Spinal cord (tissue), 10 donors: ENCODE data around the gene CYP4A22. TPM values are rescaled to one million over a fixed set of nuclear protein-coding genes. Genes with fewer than 3 reads are reported as not detected.
A peak's percentile ranks its signal among the peaks of the same experiment; 100 is the strongest.
"Not testable (repeated sequence)": the region's sequence is repeated elsewhere in the genome, so short reads cannot be mapped to it uniquely, and the experiment has no call there.

Source experiments
- DNase-seq, 6 donors: peaks; one replicate each; pipeline versions ENCODE4 v3.0.0 to v3.0.0-alpha.2; 2013 to 2015; ENCODE audit warnings: low spot score in 6 of 6, low read depth in 4 of 6
- H3K27ac ChIP-seq: one replicate; pipeline ENCODE4 v1.5.1; 2013; ENCODE audit warnings: low read depth, low read length, control low read depth
- H3K27me3 ChIP-seq: one replicate; pipeline ENCODE4 v1.6.1; 2013; ENCODE audit warnings: low read length; ENCODE audit not compliant: control insufficient read depth, insufficient read depth
- H3K36me3 ChIP-seq: one replicate; pipeline ENCODE4 v1.6.1; 2013; ENCODE audit warnings: low read length; ENCODE audit not compliant: control insufficient read depth, insufficient read depth
- H3K4me1 ChIP-seq: one replicate; pipeline ENCODE4 v1.6.1; 2013; ENCODE audit warnings: low read length; ENCODE audit not compliant: control insufficient read depth, insufficient read depth
- H3K4me3 ChIP-seq: one replicate; pipeline ENCODE4 v1.5.1; 2013; ENCODE audit warnings: low read depth, low read length, control low read depth
- H3K9me3 ChIP-seq: one replicate; pipeline ENCODE4 v1.6.1; 2013; ENCODE audit warnings: low read length; ENCODE audit not compliant: control insufficient read depth, insufficient read depth
- WGBS: methylation state at CpG from one replicate; pipeline ENCODE4 v1.1.5; 2013; ENCODE audit warnings: missing lambda C conversion rate; ENCODE audit not compliant: insufficient coverage; 5-methylcytosine and 5-hydroxymethylcytosine counted together
- long read RNA-seq, 4 donors: transcript quantifications; one replicate each; lab custom pipeline, GENCODE V29; 2026
- polyA plus RNA-seq, 2 donors: library from polyadenylated mRNA; unstranded; fragments of 120-200 nt; gene quantifications; one replicate each; pipeline ENCODE4 v1.2.1, GENCODE V29; 2013; ENCODE audit not compliant: insufficient read length in 2 of 2
- total RNA-seq, 2 donors: library from RNA; depleted of rRNA in 1 of 2; stranded (reverse); fragments of 120-200 nt in 1 of 2; fragments of >200 nt in 1 of 2; gene quantifications; one replicate each; pipeline versions ENCODE4 v1.2.3 to v1.2.4, GENCODE V29; 2013 to 2014
- donor health status: healthy.

CYP4A22 gene, protein sequence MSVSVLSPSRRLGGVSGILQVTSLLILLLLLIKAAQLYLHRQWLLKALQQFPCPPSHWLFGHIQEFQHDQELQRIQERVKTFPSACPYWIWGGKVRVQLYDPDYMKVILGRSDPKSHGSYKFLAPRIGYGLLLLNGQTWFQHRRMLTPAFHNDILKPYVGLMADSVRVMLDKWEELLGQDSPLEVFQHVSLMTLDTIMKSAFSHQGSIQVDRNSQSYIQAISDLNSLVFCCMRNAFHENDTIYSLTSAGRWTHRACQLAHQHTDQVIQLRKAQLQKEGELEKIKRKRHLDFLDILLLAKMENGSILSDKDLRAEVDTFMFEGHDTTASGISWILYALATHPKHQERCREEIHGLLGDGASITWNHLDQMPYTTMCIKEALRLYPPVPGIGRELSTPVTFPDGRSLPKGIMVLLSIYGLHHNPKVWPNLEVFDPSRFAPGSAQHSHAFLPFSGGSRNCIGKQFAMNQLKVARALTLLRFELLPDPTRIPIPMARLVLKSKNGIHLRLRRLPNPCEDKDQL
- total RNA-seq: under 1 TPM in 1 of 2 donors, not detected in 1; 0.22 TPM
- 1 to 10 TPM in 1 of 2 donors, under 1 TPM in 1; 0.55 to 1.0 TPM for polyA plus RNA-seq
- long read RNA-seq, donor 1: 0 reads
- long read RNA-seq, donor 2: 0 reads
- long read RNA-seq, donor 3: 0 reads
- long read RNA-seq, donor 4: 0 reads

GRCh38 chr1:47137198-47137597 lies at the start of gene CYP4A22:
CYP4A22 (plus strand) TSS chr1:47137441; CDS start chr1:47137486, 45 bp downstream.
- 86% methylated on average over 3 of the region's 4 CpGs for WGBS
- no peak within 1 kb of the TSS for H3K27ac ChIP-seq
- no peak for DNase-seq
- no peaks in the 10 kb centered on the region for H3K27me3 ChIP-seq
- no peaks in the 10 kb centered on the region for H3K36me3 ChIP-seq
- no peak within 1 kb of the TSS for H3K4me3 ChIP-seq
- no peaks in the 10 kb centered on the region for H3K9me3 ChIP-seq
- H3K4me1 ChIP-seq: no peaks in the 10 kb centered on the region

DNA sequence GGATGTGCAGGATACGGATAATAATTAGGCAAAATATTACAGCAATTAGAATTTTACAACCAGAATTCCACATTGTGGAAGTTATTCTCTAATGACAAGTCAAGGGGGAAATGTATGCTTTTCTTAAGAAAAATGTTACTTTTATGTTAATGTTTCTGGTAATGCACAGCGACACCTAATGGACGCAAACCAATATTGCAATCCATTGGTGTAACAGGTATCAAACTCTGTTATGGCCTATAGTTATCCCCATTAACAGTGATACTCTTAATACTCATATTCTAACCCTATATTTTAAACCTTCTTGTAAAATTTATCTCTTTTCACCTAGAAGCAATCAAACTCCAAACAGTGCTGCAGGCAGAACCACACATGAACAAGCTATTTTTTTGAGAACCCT lies 47.9 kb upstream of the CYP4A22 start:
- H3K27me3 ChIP-seq, H3K4me3 ChIP-seq, H3K27ac ChIP-seq, H3K4me1 ChIP-seq, H3K36me3 ChIP-seq, H3K9me3 ChIP-seq: not testable (repeated sequence)
- DNase-seq: peak in 3 of 6 donors; percentile 0 to 58 (median 20)
- WGBS: 0% methylated on average over 2 of the region's 3 CpGs

GRCh38 chr1:47091476-47091875 lies 45.8 kb upstream of the CYP4A22 start:
- WGBS: no CpG with 5 or more reads among the region's 3 CpGs
- DNase-seq, H3K27me3 ChIP-seq: not testable (repeated sequence)

DNA sequence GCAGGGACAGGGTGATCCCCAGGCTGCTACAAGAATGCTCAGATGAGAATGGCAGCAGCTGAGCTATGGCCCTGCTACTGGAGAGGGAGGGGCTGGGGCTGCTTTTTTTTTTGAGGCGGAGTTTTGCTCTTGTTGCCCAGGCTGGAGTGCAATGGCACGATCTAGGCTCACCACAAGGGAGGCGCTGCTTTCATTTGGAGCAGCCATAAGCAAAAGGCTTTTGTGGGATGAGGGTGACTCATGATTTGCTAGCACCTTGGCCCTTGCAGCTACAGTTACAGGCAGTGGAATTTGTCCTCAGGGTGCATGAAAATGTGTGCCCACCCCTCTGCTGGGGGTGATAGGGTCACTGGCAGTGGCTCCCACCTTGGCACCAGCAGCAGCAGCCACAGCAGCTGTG lies 32.4 kb upstream of the CYP4A22 start:
- no peak for DNase-seq
- H3K36me3 ChIP-seq: no peaks in the 10 kb centered on the region
- H3K27ac ChIP-seq: no peak overlapping the region
- H3K9me3 ChIP-seq: peaks cover 2% of the 10 kb centered on the region
- WGBS: 96% methylated on average over 3 of the region's 3 CpGs
- no peaks in the 10 kb centered on the region for H3K27me3 ChIP-seq
- H3K4me3 ChIP-seq: no peak overlapping the region
- H3K4me1 ChIP-seq: no peaks in the 10 kb centered on the region

More at GRCh38 chr1:47091476-47091875, 45.8 kb upstream of the CYP4A22 start:
- H3K27ac ChIP-seq, H3K9me3 ChIP-seq, H3K36me3 ChIP-seq, H3K4me3 ChIP-seq, H3K4me1 ChIP-seq: not testable (repeated sequence)

GRCh38 chr1:47106792-47107191 lies 30.4 kb upstream of the CYP4A22 start:
- H3K4me3 ChIP-seq: no peak overlapping the region
- H3K27me3 ChIP-seq: no peaks in the 10 kb centered on the region
- H3K4me1 ChIP-seq: no peaks in the 10 kb centered on the region
- H3K27ac ChIP-seq: no peak overlapping the region
- H3K9me3 ChIP-seq: peaks cover 2% of the 10 kb centered on the region
- no CpG with 5 or more reads among the region's 3 CpGs for WGBS
- H3K36me3 ChIP-seq: no peaks in the 10 kb centered on the region
- no peak for DNase-seq

DNA sequence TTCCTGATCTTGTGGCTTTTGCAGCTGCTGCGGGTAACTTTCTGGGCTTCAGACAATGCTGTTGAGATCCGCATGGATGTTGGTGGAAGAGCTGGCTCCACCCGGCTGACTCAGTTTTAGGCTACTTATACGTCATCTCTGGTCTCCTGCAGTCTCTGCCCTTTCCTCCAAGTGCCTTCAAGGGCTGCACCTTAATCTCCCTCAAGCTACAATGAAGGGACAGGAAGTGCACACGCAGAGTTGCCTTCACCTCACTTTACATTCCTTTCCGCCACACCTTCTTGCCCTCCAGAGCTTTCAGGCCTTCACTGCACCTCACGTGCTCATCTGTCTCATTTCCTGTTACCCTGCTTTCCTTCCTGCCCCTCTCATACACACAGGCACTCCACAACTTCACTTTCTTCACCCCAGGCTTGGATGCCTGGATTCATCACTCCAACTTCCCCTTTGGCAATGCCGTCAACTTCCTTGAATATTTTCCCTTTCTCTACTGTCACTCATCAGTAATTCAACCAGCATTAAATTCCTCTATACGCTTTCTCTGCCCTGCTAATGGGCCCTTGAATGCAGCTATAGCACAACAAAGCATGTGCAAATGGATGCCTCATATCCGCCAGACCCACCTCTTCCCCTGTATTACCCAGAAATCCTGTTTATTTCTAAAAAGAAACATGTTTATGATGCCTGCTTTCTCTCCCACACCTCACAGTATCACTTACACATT lies 29.2 kb upstream of the CYP4A22 start:
- not testable (repeated sequence) for H3K4me3 ChIP-seq, DNase-seq, H3K27ac ChIP-seq, H3K9me3 ChIP-seq, H3K4me1 ChIP-seq, H3K27me3 ChIP-seq, H3K36me3 ChIP-seq
- WGBS: 76% methylated on average over 4 of the region's 10 CpGs

DNA sequence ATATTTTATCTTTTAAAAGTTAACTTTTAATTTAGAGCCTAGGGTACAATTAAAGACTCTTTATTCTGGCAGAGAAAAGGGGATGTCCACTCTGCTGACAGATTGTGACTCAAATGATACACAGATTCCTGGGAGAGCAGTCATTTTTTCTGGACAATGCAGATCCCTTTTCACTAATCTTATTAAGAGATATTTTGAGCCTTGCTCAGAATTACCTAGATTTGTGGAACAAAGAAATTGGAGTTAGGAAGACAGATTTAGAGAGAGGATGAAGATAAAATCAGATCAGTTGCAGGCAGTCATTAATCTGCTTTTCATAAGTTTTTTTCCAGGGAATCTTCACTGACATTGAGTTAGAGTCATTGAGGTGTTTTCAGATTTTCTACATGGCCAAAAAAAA lies 27.8 kb upstream of the CYP4A22 start:
- H3K4me1 ChIP-seq, H3K9me3 ChIP-seq, H3K27ac ChIP-seq, H3K4me3 ChIP-seq, H3K27me3 ChIP-seq, DNase-seq, H3K36me3 ChIP-seq: not testable (repeated sequence)

DNA sequence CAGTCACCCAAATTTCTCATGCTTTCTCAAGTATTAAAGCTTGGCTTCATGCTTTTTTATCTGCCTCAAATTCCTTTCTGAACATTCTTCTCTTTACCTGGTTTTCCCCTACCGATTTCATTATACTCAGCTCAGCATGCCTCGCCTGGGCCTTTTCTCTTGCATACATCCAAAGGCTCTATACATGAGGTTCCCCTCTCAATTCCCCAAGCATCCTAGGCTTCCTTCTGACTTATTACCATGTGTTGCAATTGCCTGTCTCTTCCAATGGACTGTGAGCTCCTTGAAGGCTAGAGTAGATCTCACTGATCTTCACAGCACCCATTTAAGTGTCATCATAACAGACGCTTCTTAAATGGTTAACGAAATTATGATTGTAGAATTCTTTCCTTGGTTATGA lies 24.1 kb upstream of the CYP4A22 start:
- Histone ChIP-seq H3K4me3 (no peak overlapping the region), H3K36me3 (no peaks in the 10 kb centered on the region)
- WGBS: 65% methylated on average over 2 of the region's 4 CpGs

GRCh38 chr1:47121039-47121438 lies 16.2 kb upstream of the CYP4A22 start:
- H3K27me3 ChIP-seq, DNase-seq, H3K4me3 ChIP-seq, H3K9me3 ChIP-seq, H3K27ac ChIP-seq, H3K4me1 ChIP-seq, H3K36me3 ChIP-seq: not testable (repeated sequence)
- 100% methylated on average over 1 of the region's 1 CpG for WGBS

More for the DNA sequence above, 24.1 kb upstream of the CYP4A22 start:
- no peaks in the 10 kb centered on the region for H3K9me3 ChIP-seq
- H3K27ac ChIP-seq: no peak overlapping the region
- no peak for DNase-seq
- no peaks in the 10 kb centered on the region for H3K4me1 ChIP-seq
- H3K27me3 ChIP-seq: no peaks in the 10 kb centered on the region
